HepG2 (cell line): ENCODE measurements around the gene TKTL2. TPM values are rescaled to one million over a fixed set of nuclear protein-coding genes. Genes with fewer than 3 reads are reported as not detected.

Source experiments
- ATAC-seq: fragments of 200-7000 bp; cut with Tn5 transposase; 3 replicates; pipeline ENCODE4 v1.9.1; 2020; ENCODE audit warnings: mild to moderate bottlenecking, moderate library complexity
- BruUV-seq: library from RNA; stranded (reverse); fragments of 400-500 nt; replicated peaks from 2 replicates; lab custom pipeline; 2021; lab: Mats Ljungman, UMichigan
- CTCF ChIA-PET: fragments of 300-600 bp; formaldehyde crosslinking; extraction: SDS; loops from one replicate; lab custom pipeline; 2021; ENCODE audit warnings: low total read pairs, inconsistent platforms, low intra/inter-chr PET ratio; lab: Yijun Ruan, JAX
- POLR2A ChIA-PET: fragments of 350-600 bp; sonication (Branson Sonifier 250); formaldehyde crosslinking; loops from one replicate; lab custom pipeline; 2020; ENCODE audit warnings: antibody characterized with exemption, inconsistent platforms; lab: Yijun Ruan, JAX
- DNase-seq: peaks from one replicate; pipeline ENCODE4 v3.0.0-alpha.2; 2015; ENCODE audit warnings: low spot score
- FAIRE-seq: peaks from 3 replicates; lab custom pipeline; 2011; peaks lifted over from hg19 to GRCh38; lab: Jason Lieb, UNC
- H2AFZ ChIP-seq: one replicate; pipeline ENCODE4 v1.6.1; 2011; ENCODE audit warnings: low read length, inconsistent platforms
- H3K27ac ChIP-seq: fragments of 300-600 bp; 3 replicates; pipeline ENCODE4 v1.8.0; 2011; ENCODE audit warnings: mixed run types, mild to moderate bottlenecking, mixed read lengths, low read length, inconsistent platforms; ENCODE audit not compliant: insufficient read depth; ENCODE audit errors: extremely low read length
- H3K27me3 ChIP-seq, 2 experiments: fragments of 200-600 bp in 1 of 2; 2 replicates in 1 of 2; 3 replicates in 1 of 2; pipeline versions ENCODE4 v1.6.0 to v1.8.0; 2011; ENCODE audit warnings: low read length in 2 of 2, mild to moderate bottlenecking in 2 of 2, moderate library complexity in 2 of 2, inconsistent platforms in 1 of 2; ENCODE audit not compliant: insufficient read depth in 2 of 2, control insufficient read depth in 1 of 2
- H3K36me3 ChIP-seq, 2 experiments: fragments of 200-600 bp in 1 of 2; replicated peaks in 1 of 2; 2 replicates in 1 of 2; 3 replicates in 1 of 2; pipeline versions ENCODE4 v1.5.1 to v1.8.0; 2011; ENCODE audit warnings: low read length in 2 of 2, inconsistent platforms in 1 of 2; ENCODE audit not compliant: insufficient read depth in 2 of 2, control insufficient read depth in 1 of 2
- H3K4me1 ChIP-seq: 2 replicates; pipeline ENCODE4 v1.5.1; 2012; ENCODE audit warnings: low read length, inconsistent platforms; ENCODE audit not compliant: insufficient read depth
- H3K4me2 ChIP-seq: 2 replicates; pipeline ENCODE4 v1.6.0; 2011; ENCODE audit warnings: low read depth, low read length, inconsistent platforms
- H3K4me3 ChIP-seq, 3 experiments: fragments of 200-600 bp in 1 of 3; sonication (generic), shearing (Covaris generic) in 1 of 3; replicated peaks in 1 of 3; 2 replicates each; pipeline ENCODE4 v1.5.1; 2011 to 2016; ENCODE audit warnings: low read length in 3 of 3, inconsistent platforms in 2 of 3, low read depth in 2 of 3, mild to moderate bottlenecking in 2 of 3, control low read depth in 1 of 3, mixed read lengths in 1 of 3; ENCODE audit not compliant: insufficient read depth in 1 of 3
- H3K79me2 ChIP-seq: one replicate; pipeline ENCODE4 v1.6.1; 2011; ENCODE audit warnings: low read length, inconsistent platforms; ENCODE audit not compliant: insufficient read depth
- H3K9ac ChIP-seq: 2 replicates; pipeline ENCODE4 v1.6.0; 2011; ENCODE audit warnings: mild to moderate bottlenecking, low read depth, low read length, inconsistent platforms; ENCODE audit not compliant: insufficient read depth
- H3K9me3 ChIP-seq: 2 replicates; pipeline ENCODE4 v1.5.1; 2012; ENCODE audit warnings: mild to moderate bottlenecking, low read length
- H4K20me1 ChIP-seq: 2 replicates; pipeline ENCODE4 v1.6.0; 2011; ENCODE audit warnings: inconsistent platforms, mild to moderate bottlenecking, low read length, moderate library complexity; ENCODE audit not compliant: insufficient read depth
- CREB1 ChIP-seq, 2 experiments: fragments of 450-650 bp in 1 of 2; IDR thresholded peaks; 2 replicates each; pipeline ENCODE4 v1.6.1; 2016 to 2017; ENCODE audit warnings: control low read depth in 1 of 2, mild to moderate bottlenecking in 1 of 2, missing compliant biosample characterization in 1 of 2, missing genetic modification characterization in 1 of 2
- DDIT3 ChIP-seq: sonication (generic); formaldehyde crosslinking; IDR thresholded peaks from 2 replicates; pipeline ENCODE4 v1.4.0; 2020; ENCODE audit warnings: mild to moderate bottlenecking, missing genetic modification reagents
- GZF1 ChIP-seq: sonication (generic); formaldehyde crosslinking; IDR thresholded peaks from 2 replicates; pipeline ENCODE4 v1.5.1; 2020; ENCODE audit warnings: mild to moderate bottlenecking, missing genetic modification reagents
- ONECUT2 ChIP-seq: sonication (generic); formaldehyde crosslinking; IDR thresholded peaks from 2 replicates; pipeline ENCODE4 v1.4.0; 2020; ENCODE audit warnings: missing genetic modification reagents
- RELA ChIP-seq: sonication (generic); formaldehyde crosslinking; IDR thresholded peaks from 2 replicates; pipeline ENCODE4 v1.4.0; 2020; ENCODE audit warnings: missing genetic modification reagents
- REST ChIP-seq, 2 experiments: IDR thresholded peaks; 2 replicates each; pipeline ENCODE4 v1.6.1; 2011 to 2012; ENCODE audit warnings: low read length in 2 of 2, borderline replicate concordance in 1 of 2, low read depth in 1 of 2, mild to moderate bottlenecking in 1 of 2, moderate library complexity in 1 of 2
- REXO4 ChIP-seq: sonication (generic); formaldehyde crosslinking; IDR thresholded peaks from 2 replicates; pipeline ENCODE4 v1.8.0; 2022; ENCODE audit warnings: missing genetic modification reagents, mild to moderate bottlenecking, borderline replicate concordance
- SMAD9 ChIP-seq: sonication (generic); formaldehyde crosslinking; IDR thresholded peaks from 2 replicates; pipeline ENCODE4 v1.5.1; 2020; ENCODE audit warnings: mild to moderate bottlenecking, missing genetic modification reagents
- SP140L ChIP-seq: sonication (generic); formaldehyde crosslinking; IDR thresholded peaks from 2 replicates; pipeline ENCODE4 v1.4.0; 2020; ENCODE audit warnings: missing genetic modification reagents, borderline replicate concordance
- TBP ChIP-seq: sonication (generic); formaldehyde crosslinking; IDR thresholded peaks from 2 replicates; pipeline ENCODE4 v1.5.0; 2020; ENCODE audit warnings: missing genetic modification reagents
- TGIF2 ChIP-seq: IDR thresholded peaks from 2 replicates; pipeline ENCODE4 v1.6.1; 2016; ENCODE audit warnings: control low read depth, missing compliant biosample characterization
- ZBTB34 ChIP-seq: sonication (generic); formaldehyde crosslinking; IDR thresholded peaks from 2 replicates; pipeline ENCODE4 v1.8.0; 2022; ENCODE audit warnings: mild to moderate bottlenecking, missing genetic modification reagents
- ZNF484 ChIP-seq: sonication (generic); formaldehyde crosslinking; IDR thresholded peaks from 2 replicates; pipeline ENCODE4 v1.5.1; 2020; ENCODE audit warnings: mild to moderate bottlenecking, low read depth, missing genetic modification reagents, borderline replicate concordance
- ZNF607 ChIP-seq: sonication (generic); formaldehyde crosslinking; IDR thresholded peaks from 2 replicates; pipeline ENCODE4 v1.5.1; 2020; ENCODE audit warnings: missing genetic modification reagents, mild to moderate bottlenecking, borderline replicate concordance
- WGBS: methylation state at CpG from one replicate; pipeline ENCODE4 v1.1.6; 2017; ENCODE audit warnings: low lambda C conversion rate; 5-methylcytosine and 5-hydroxymethylcytosine counted together
- in situ Hi-C: cut with HindIII; loops from 2 replicates; pipeline ENCODE4 v1.10.0; 2017; ENCODE audit warnings: low pct_unique_long_range_greater_than_20kb; ENCODE audit not compliant: extremely low pct_ligation_motif_present
- intact Hi-C: fragments of 100-400 bp; cut with micrococcal nuclease; formaldehyde crosslinking; loops from one replicate; pipeline ENCODE4 v1.10.0; 2022; ENCODE audit not compliant: unreplicated experiment
- polyA plus RNA-seq, 8 experiments: library from polyadenylated mRNA; depleted of rRNA in 3 of 8; stranded (reverse) in 7 of 8; unstranded in 1 of 8; fragments of >200 nt; fragmentation: Illumina TruSeq in 4 of 8; extraction: Trizol in 4 of 8; gene quantifications; 2 replicates each; pipeline versions ENCODE4 v1.2.1 to v1.2.3, GENCODE V29; 2011 to 2016; ENCODE audit warnings: low read depth in 4 of 8, missing spikeins in 1 of 8, mixed read lengths in 1 of 8; ENCODE audit not compliant: insufficient read depth in 1 of 8
- total RNA-seq, 5 experiments: library from RNA; depleted of rRNA; stranded (reverse); fragments of >200 nt; fragmentation: Illumina TruSeq; extraction: Trizol; gene quantifications; 2 replicates each; pipeline ENCODE4 v1.2.3, GENCODE V29; 2016; ENCODE audit warnings: low read depth in 1 of 5

TKTL2 gene
- total and polyA plus RNA-seq, 2 of the 13 experiments (the other 11 are each of a cell fraction or from before 2014, with no cell fraction given): not detected

- TF ChIP-seq DDIT3 (no peak), TBP (CRISPR knock-in tag) (no peak), GZF1 (CRISPR knock-in tag) (no peak)
Observed at GRCh38 chr4:163515198-163515597, 41.6 kb upstream of the TKTL2 start (continued).

- in situ Hi-C loops: no loop called here
- intact Hi-C loops: no loop called here
Observed at GRCh38 chr4:163505374-163505773, 31.8 kb upstream of the TKTL2 start.

GRCh38 chr4:163500586-163500985, 27.0 kb upstream of the TKTL2 start:
- CTCF ChIA-PET: no interaction called here
- H3K4me1 ChIP-seq: peaks cover 34% of the 10 kb centered on the region
- H3K9me3 ChIP-seq: no peaks in the 10 kb centered on the region
- peaks cover 96% of the 10 kb centered on the region for H3K79me2 ChIP-seq
- H2AFZ ChIP-seq: no peak overlapping the region
- H3K27me3 ChIP-seq: no peaks in the 10 kb centered on the region
- H3K4me3 ChIP-seq: no peak overlapping the region
- peaks cover 2 to 11% of the 10 kb centered on the region in 2 experiments; a peak in 2 of 5 replicates for H3K36me3 ChIP-seq
- ATAC-seq (no peak), DNase-seq (no peak), FAIRE-seq (no peak)
- H3K4me2 ChIP-seq: no peak overlapping the region
- no TSS peak for BruUV-seq
- POLR2A ChIA-PET: no interaction called here
- intact Hi-C loops (no loop called here), in situ Hi-C loops (no loop called here)
- H3K27ac ChIP-seq: no peak overlapping the region
- no peak overlapping the region for H3K9ac ChIP-seq
- H4K20me1 ChIP-seq: peaks cover 14% of the 10 kb centered on the region; the same call in 1 of the 2 replicates
- 100% methylated on average over 1 of the region's 1 CpG for WGBS
- no peak for TF ChIP-seq SP140L (CRISPR knock-in tag)
- no peak for TF ChIP-seq ZNF484 (CRISPR knock-in tag)
- TF ChIP-seq CREB1 (IDR thresholded peaks at IDR 0.05): no peak
- TF ChIP-seq CREB1 (CRISPR knock-in tag; IDR thresholded peaks at IDR 0.05): no peak
- TF ChIP-seq ZBTB34: no peak
- no peak for TF ChIP-seq REXO4
- no peak for TF ChIP-seq TGIF2 (CRISPR knock-in tag)
- TF ChIP-seq REST (IDR thresholded peaks at IDR 0.05; ENCODE audit: borderline replicate concordance in 1 of 2, low read depth in 1 of 2, low read length in 2 of 2): no peak

More at GRCh38 chr4:163505374-163505773, 31.8 kb upstream of the TKTL2 start:
- Histone ChIP-seq H3K36me3 (peaks cover 9 to 34% of the 10 kb centered on the region in 2 experiments), H2AFZ (no peak overlapping the region), H3K4me1 (0 out of 2 replicates have a peak, but pooled peaks cover 12% of the 10 kb centered on the region), H3K9ac (no peak overlapping the region), H3K4me3 (no peak overlapping the region), H3K79me2 (peaks cover 62% of the 10 kb centered on the region), H4K20me1 (peaks cover 6% of the 10 kb centered on the region; the same call in 1 of the 2 replicates), H3K27ac (no peak overlapping the region), H3K27me3 (no peaks in the 10 kb centered on the region), H3K9me3 (no peaks in the 10 kb centered on the region), H3K4me2 (no peak overlapping the region)
- ChIA-PET POLR2A (interaction anchor here (1.5 kb wide), 1 partner anchor 11 kb away, joined by 6 read pairs; the partner anchor contains the start of gene TMA16), CTCF (no interaction called here)
- TF ChIP-seq ONECUT2 (no peak), SMAD9 (CRISPR knock-in tag) (no peak), RELA (no peak), ZNF607 (CRISPR knock-in tag) (no peak)
- no peak for ATAC-seq
- BruUV-seq: no TSS peak
- FAIRE-seq: no peak
- no peak for DNase-seq
- 97% methylated on average over 3 of the region's 3 CpGs for WGBS
